ENCODE measurements around the gene MAP2K5. TPM values are rescaled to one million over a fixed set of nuclear protein-coding genes. Genes with fewer than 3 reads are reported as not detected.

Gene MAP2K5
- total and polyA plus RNA-seq, 2 experiments from 2014 or later = 12.4 to 13.7 TPM

GRCh38 chr15:67723294-67724024 is 181.0 kb downstream of the MAP2K5 start:
- 65% methylated on average over 4 of the region's 4 CpGs for WGBS (ENCODE audit: low lambda C conversion rate, missing lambda C conversion rate)
- Histone ChIP-seq H3K79me2 (no peaks in the 10 kb centered on the region), H4K20me1 (ENCODE audit: insufficient read depth, poor library complexity, severe bottlenecking) (no peaks in the 10 kb centered on the region), H3K27me3 (no peaks in the 10 kb centered on the region), H3K4me2 (no peak overlapping the region), H3K4me1 (ENCODE audit: insufficient read depth) (no peaks in the 10 kb centered on the region), H3K9me3 (ENCODE audit: low read depth) (no peaks in the 10 kb centered on the region), H3K36me3 (replicated peaks; ENCODE audit: insufficient read depth, low read depth) (no peaks in the 10 kb centered on the region), H3K27ac (no peak overlapping the region), H3K4me3 (no peak overlapping the region), H3K9me2 (replicated peaks; ENCODE audit: insufficient read depth) (no peaks in the 10 kb centered on the region), H2AFZ (no peak overlapping the region)
- no peak for TF ChIP-seq EZH2 (IDR thresholded peaks at IDR 0.05; ENCODE audit: borderline replicate concordance)
- TF ChIP-seq CTCF (IDR thresholded peaks at IDR 0.05; ENCODE audit: poor library complexity) = no peak
- no peak for TF ChIP-seq EZH2phosphoT487 (IDR thresholded peaks at IDR 0.05; ENCODE audit: low read depth, severe bottlenecking, unreplicated experiment)
- no peak for DNase-seq (ENCODE audit: low spot score)

GRCh38 chr15:67724691-67725375 is 182.3 kb downstream of the MAP2K5 start:
- Histone ChIP-seq H3K4me1 (ENCODE audit: insufficient read depth) (no peaks in the 10 kb centered on the region), H3K27me3 (no peaks in the 10 kb centered on the region), H3K4me3 (no peak overlapping the region), H3K27ac (no peak overlapping the region), H3K36me3 (replicated peaks; ENCODE audit: insufficient read depth, low read depth) (no peaks in the 10 kb centered on the region), H3K9me2 (replicated peaks; ENCODE audit: insufficient read depth) (no peaks in the 10 kb centered on the region), H2AFZ (no peak overlapping the region), H3K79me2 (no peaks in the 10 kb centered on the region), H3K4me2 (no peak overlapping the region), H3K9me3 (ENCODE audit: low read depth) (no peaks in the 10 kb centered on the region), H4K20me1 (ENCODE audit: insufficient read depth, poor library complexity, severe bottlenecking) (no peaks in the 10 kb centered on the region)
- TF ChIP-seq EZH2 (IDR thresholded peaks at IDR 0.05; ENCODE audit: borderline replicate concordance) (no peak), CTCF (IDR thresholded peaks at IDR 0.05; ENCODE audit: poor library complexity) (no peak), EZH2phosphoT487 (IDR thresholded peaks at IDR 0.05; ENCODE audit: low read depth, severe bottlenecking, unreplicated experiment) (no peak)
- WGBS (ENCODE audit: low lambda C conversion rate, missing lambda C conversion rate) = 97% methylated on average over 4 of the region's 4 CpGs
- DNase-seq (ENCODE audit: low spot score) = no peak

GRCh38 chr15:67730135-67730534 is 187.6 kb downstream of the MAP2K5 start:
- Histone ChIP-seq H3K4me3 (no peak overlapping the region), H4K20me1 (ENCODE audit: insufficient read depth, poor library complexity, severe bottlenecking) (no peaks in the 10 kb centered on the region), H3K36me3 (replicated peaks; ENCODE audit: insufficient read depth, low read depth) (no peaks in the 10 kb centered on the region), H3K9me2 (replicated peaks; ENCODE audit: insufficient read depth) (no peaks in the 10 kb centered on the region), H3K9me3 (ENCODE audit: low read depth) (no peaks in the 10 kb centered on the region), H3K27ac (no peak overlapping the region), H3K4me1 (ENCODE audit: insufficient read depth) (no peaks in the 10 kb centered on the region), H3K79me2 (no peaks in the 10 kb centered on the region), H2AFZ (no peak overlapping the region), H3K27me3 (no peaks in the 10 kb centered on the region), H3K4me2 (no peak overlapping the region)
- no peak for DNase-seq (ENCODE audit: low spot score)
- WGBS (ENCODE audit: low lambda C conversion rate, missing lambda C conversion rate) = 82% methylated on average over 1 of the region's 1 CpG
- TF ChIP-seq EZH2 (IDR thresholded peaks at IDR 0.05; ENCODE audit: borderline replicate concordance) (no peak), CTCF (IDR thresholded peaks at IDR 0.05; ENCODE audit: poor library complexity) (no peak), EZH2phosphoT487 (IDR thresholded peaks at IDR 0.05; ENCODE audit: low read depth, severe bottlenecking, unreplicated experiment) (no peak)
